ENCODE measurements around the gene KCNK3. TPM values are rescaled to one million over a fixed set of nuclear protein-coding genes. Genes with fewer than 3 reads are reported as not detected.

Gene KCNK3
- total and polyA plus RNA-seq, 2 experiments from 2014 or later = not detected

DNA sequence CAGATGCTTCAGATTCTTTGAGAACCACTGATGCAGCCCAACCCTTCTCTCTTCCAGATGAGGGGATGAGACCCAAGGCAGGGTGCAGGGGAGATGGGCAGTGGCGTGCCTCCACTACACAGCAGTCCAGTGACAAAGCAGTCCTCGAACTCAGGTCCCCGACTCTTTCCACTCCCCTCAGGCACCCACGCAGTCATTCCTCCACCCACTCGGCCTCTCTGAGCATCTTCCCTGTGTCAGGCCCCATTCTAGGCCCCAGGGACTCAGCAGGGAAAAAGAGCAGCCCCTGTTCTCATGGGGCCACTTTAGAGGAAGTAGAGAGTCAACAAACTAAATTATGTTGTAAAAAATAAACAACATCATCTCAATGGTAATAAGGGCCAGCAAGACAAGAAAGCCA is 15.2 kb downstream of the KCNK3 start:
- TF ChIP-seq EZH2phosphoT487 (IDR thresholded peaks at IDR 0.05; ENCODE audit: insufficient read depth, low read depth) = no peak
- TF ChIP-seq EZH2 (IDR thresholded peaks at IDR 0.05; ENCODE audit: insufficient read depth, poor library complexity, severe bottlenecking) = no peak
- Histone ChIP-seq H3K9me2 (ENCODE audit: insufficient read depth) (no peaks in the 10 kb centered on the region), H3K9me3 (ENCODE audit: low read depth) (no peaks in the 10 kb centered on the region), H3K4me2 (ENCODE audit: unreplicated experiment) (no peak overlapping the region), H3K4me1 (ENCODE audit: insufficient read depth) (peaks cover 12% of the 10 kb centered on the region), H3K27ac (no peak overlapping the region), H3F3A (ENCODE audit: insufficient read depth) (no peaks in the 10 kb centered on the region), H3K4me3 (no peak overlapping the region), H2AFZ (no peak overlapping the region), H3K27me3 (replicated peaks; ENCODE audit: insufficient read depth) (no peaks in the 10 kb centered on the region; the same call in 1 of the 2 replicates), H4K20me1 (ENCODE audit: insufficient read depth) (no peaks in the 10 kb centered on the region), H3K9ac (no peak overlapping the region), H3K36me3 (ENCODE audit: low read depth) (no peaks in the 10 kb centered on the region), H3K79me2 (ENCODE audit: insufficient read depth) (no peaks in the 10 kb centered on the region)
- in situ Hi-C loops (cut with MboI) = no loop called here
- no peak for DNase-seq
- WGBS, 2 experiments (ENCODE audit: low coverage in 1 of 2, low lambda C conversion rate in 2 of 2, missing lambda C conversion rate in 2 of 2) = 77 to 87% methylated on average over 5 of the region's 5 CpGs

DNA sequence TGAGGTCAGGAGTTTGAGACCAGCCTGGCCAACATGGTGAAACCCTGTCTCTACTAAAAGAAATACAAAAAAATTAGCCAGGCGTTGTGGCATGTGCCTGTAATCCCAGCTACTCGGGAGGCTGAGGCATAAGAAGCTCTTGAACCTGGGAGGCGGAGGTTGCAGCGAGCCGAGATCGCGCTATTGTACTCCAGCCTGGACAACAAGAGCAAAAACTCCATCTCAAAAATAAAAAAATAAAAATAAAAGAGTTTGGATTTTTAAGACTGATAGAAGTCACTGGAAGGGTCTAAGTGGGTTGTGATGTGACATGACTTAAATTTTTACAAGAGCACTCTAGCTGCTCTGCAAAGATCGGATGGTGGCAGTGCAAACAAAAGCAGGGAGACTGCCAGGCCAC is 15.9 kb downstream of the KCNK3 start:
- in situ Hi-C loops (cut with MboI) = no loop called here
- Histone ChIP-seq H3K9me3 (ENCODE audit: low read depth) (no peaks in the 10 kb centered on the region), H3K4me1 (ENCODE audit: insufficient read depth) (peaks cover 12% of the 10 kb centered on the region), H3K9ac (no peak overlapping the region), H3K79me2 (ENCODE audit: insufficient read depth) (no peaks in the 10 kb centered on the region), H3K27ac (no peak overlapping the region), H3F3A (ENCODE audit: insufficient read depth) (no peaks in the 10 kb centered on the region), H4K20me1 (ENCODE audit: insufficient read depth) (no peaks in the 10 kb centered on the region), H3K4me3 (no peak overlapping the region), H3K9me2 (ENCODE audit: insufficient read depth) (no peaks in the 10 kb centered on the region), H3K27me3 (replicated peaks; ENCODE audit: insufficient read depth) (no peaks in the 10 kb centered on the region; the same call in 1 of the 2 replicates), H2AFZ (no peak overlapping the region), H3K36me3 (ENCODE audit: low read depth) (no peaks in the 10 kb centered on the region), H3K4me2 (ENCODE audit: unreplicated experiment) (no peak overlapping the region)
- TF ChIP-seq EZH2 (IDR thresholded peaks at IDR 0.05; ENCODE audit: insufficient read depth, poor library complexity, severe bottlenecking) = no peak
- no peak for TF ChIP-seq EZH2phosphoT487 (IDR thresholded peaks at IDR 0.05; ENCODE audit: insufficient read depth, low read depth)
- WGBS, 2 experiments (ENCODE audit: low coverage in 1 of 2, low lambda C conversion rate in 2 of 2, missing lambda C conversion rate in 2 of 2) = 90 to 95% methylated on average over 8 of the region's 8 CpGs
- no peak for DNase-seq

DNA sequence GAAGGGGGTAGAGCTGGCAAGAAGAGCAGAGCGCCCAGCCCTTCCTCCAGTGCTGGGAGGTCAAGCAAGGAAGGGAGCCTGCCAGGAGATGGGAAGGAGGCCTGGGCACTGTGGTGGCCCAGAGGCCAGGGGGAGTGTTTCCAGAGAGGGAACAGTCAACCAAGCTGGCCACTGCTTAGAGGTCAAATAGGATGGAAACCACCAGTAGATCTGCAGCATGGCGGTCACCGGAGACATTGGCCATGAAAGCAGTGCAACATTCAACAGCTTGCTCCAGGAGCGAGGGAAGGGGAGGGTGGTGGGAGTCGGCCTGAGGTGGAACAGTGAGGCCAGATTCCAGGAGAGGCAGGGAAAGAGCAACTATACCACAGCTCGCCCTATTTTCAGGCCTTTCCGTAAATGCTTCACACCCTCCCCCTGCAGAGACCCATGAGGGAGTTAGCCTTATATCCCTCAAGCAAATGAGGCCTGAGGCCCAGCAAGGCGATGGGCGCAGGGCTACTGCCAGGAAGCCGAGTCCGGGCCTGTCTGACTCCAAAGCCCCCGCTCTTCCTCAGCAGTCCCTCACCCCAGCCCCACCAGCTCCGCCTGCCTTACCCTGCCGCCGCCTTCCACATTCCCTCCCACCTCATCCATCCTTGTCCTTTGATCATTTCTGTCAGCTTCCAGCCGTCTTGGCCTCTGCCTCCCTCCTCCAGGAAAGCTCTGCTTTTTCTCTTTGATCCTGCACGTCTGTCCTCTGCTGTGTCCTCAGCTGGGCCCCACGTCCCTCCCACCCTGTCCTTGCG is 17.0 kb downstream of the KCNK3 start:
- no peak overlapping the region for H3K4me3 ChIP-seq
- 73 to 77% methylated on average over 18 to 19 of the region's 19 CpGs for WGBS, 2 experiments (ENCODE audit: low coverage in 1 of 2, low lambda C conversion rate in 2 of 2, missing lambda C conversion rate in 2 of 2)
- H3K27ac ChIP-seq = no peak overlapping the region
- H3F3A ChIP-seq (ENCODE audit: insufficient read depth) = no peaks in the 10 kb centered on the region
- H3K9ac ChIP-seq = no peak overlapping the region
- no peaks in the 10 kb centered on the region for H4K20me1 ChIP-seq (ENCODE audit: insufficient read depth)
- no peak for DNase-seq
- no peak overlapping the region for H2AFZ ChIP-seq
- TF ChIP-seq EZH2 (IDR thresholded peaks at IDR 0.05; ENCODE audit: insufficient read depth, poor library complexity, severe bottlenecking) (no peak), EZH2phosphoT487 (IDR thresholded peaks at IDR 0.05; ENCODE audit: insufficient read depth, low read depth) (no peak)
- no peaks in the 10 kb centered on the region for H3K79me2 ChIP-seq (ENCODE audit: insufficient read depth)
- no peaks in the 10 kb centered on the region; the same call in 1 of the 2 replicates for H3K27me3 ChIP-seq (replicated peaks; ENCODE audit: insufficient read depth)
- H3K4me1 ChIP-seq (ENCODE audit: insufficient read depth) = peaks cover 6% of the 10 kb centered on the region
- H3K36me3 ChIP-seq (ENCODE audit: low read depth) = no peaks in the 10 kb centered on the region
- no peak overlapping the region for H3K4me2 ChIP-seq (ENCODE audit: unreplicated experiment)
- no peaks in the 10 kb centered on the region for H3K9me2 ChIP-seq (ENCODE audit: insufficient read depth)
- in situ Hi-C loops (cut with MboI) = no loop called here
- no peaks in the 10 kb centered on the region for H3K9me3 ChIP-seq (ENCODE audit: low read depth)

DNA sequence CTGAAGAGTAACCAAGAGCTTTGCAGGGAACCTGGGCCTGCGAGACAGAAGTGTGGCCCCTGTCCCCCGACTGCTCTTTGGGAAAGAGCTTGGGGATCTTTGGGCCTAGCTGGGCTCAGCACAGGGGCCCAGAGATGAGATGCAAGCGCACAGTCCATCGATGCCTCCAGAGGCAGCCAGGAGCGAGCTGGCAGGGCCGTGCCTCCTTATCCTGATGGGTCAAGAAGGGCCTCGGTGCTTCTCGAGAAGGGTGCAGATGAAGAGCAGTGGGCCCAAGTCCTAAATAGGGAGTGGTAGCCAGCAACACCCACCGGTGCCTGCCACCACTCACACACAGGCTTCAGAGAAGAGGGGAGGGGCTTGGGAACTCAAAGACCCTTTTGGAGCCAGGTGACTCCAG is 17.6 kb downstream of the KCNK3 start:
- Histone ChIP-seq H3K4me3 (no peak overlapping the region), H3K27ac (no peak overlapping the region), H3K4me2 (ENCODE audit: unreplicated experiment) (no peak overlapping the region), H3K4me1 (ENCODE audit: insufficient read depth) (no peaks in the 10 kb centered on the region; the same call in 1 of the 2 replicates), H3K36me3 (ENCODE audit: low read depth) (no peaks in the 10 kb centered on the region), H2AFZ (no peak overlapping the region), H3K9me2 (ENCODE audit: insufficient read depth) (no peaks in the 10 kb centered on the region), H3K9me3 (ENCODE audit: low read depth) (no peaks in the 10 kb centered on the region), H4K20me1 (ENCODE audit: insufficient read depth) (no peaks in the 10 kb centered on the region), H3F3A (ENCODE audit: insufficient read depth) (no peaks in the 10 kb centered on the region), H3K27me3 (replicated peaks; ENCODE audit: insufficient read depth) (no peaks in the 10 kb centered on the region; the same call in 1 of the 2 replicates), H3K9ac (no peak overlapping the region), H3K79me2 (ENCODE audit: insufficient read depth) (no peaks in the 10 kb centered on the region)
- TF ChIP-seq EZH2 (IDR thresholded peaks at IDR 0.05; ENCODE audit: insufficient read depth, poor library complexity, severe bottlenecking) (no peak), EZH2phosphoT487 (IDR thresholded peaks at IDR 0.05; ENCODE audit: insufficient read depth, low read depth) (no peak)
- in situ Hi-C loops (cut with MboI) = no loop called here
- DNase-seq = no peak
- WGBS, 2 experiments (ENCODE audit: low coverage in 1 of 2, low lambda C conversion rate in 2 of 2, missing lambda C conversion rate in 2 of 2) = 68 to 70% methylated on average over 7 to 9 of the region's 9 CpGs
